GM13976 (cell line): ENCODE results near the gene PRKAR2B.

Source experiments
- DNase-seq: peaks from one replicate; pipeline ENCODE4 v3.0.0; 2012; ENCODE audit warnings: low spot score
- in situ Hi-C: fragments of 300-500 bp; cut with MboI; formaldehyde crosslinking; loops from one replicate; pipeline ENCODE4 v1.12.0; 2022; ENCODE audit warnings: low sequenced_read_pairs, mixed read lengths, inconsistent platforms; ENCODE audit not compliant: unreplicated experiment
- TF ChIP-seq, protein P1 (sequence below): IDR thresholded peaks from 2 replicates; pipeline ENCODE4 v1.5.1; 2012; ENCODE audit warnings: borderline replicate concordance, mild to moderate bottlenecking; ENCODE audit not compliant: insufficient read depth; ENCODE audit errors: extremely low read depth, missing control alignments, control extremely low read depth

PRKAR2B gene

DNA sequence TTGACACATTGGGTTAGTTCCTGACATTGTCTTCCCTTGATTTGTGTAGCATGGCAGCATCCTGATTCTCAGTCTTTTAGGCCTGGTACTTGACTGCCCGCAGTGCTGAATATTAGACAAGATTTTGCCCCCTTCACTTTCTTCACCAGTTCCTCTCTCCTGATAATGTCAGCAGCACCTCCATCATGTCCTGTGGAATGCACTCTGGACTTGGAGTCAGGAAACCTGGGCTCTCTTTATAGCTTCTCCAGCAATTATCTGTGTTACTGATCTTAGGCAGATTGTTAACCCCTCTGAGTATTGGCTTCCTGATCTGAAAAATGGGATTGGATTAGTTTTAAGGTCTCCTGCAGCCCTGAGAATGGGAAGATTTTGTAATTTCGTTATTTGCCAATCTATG lies 143.3 kb downstream of the PRKAR2B start:
- no peak for DNase-seq
- TF ChIP-seq, protein P1, sequence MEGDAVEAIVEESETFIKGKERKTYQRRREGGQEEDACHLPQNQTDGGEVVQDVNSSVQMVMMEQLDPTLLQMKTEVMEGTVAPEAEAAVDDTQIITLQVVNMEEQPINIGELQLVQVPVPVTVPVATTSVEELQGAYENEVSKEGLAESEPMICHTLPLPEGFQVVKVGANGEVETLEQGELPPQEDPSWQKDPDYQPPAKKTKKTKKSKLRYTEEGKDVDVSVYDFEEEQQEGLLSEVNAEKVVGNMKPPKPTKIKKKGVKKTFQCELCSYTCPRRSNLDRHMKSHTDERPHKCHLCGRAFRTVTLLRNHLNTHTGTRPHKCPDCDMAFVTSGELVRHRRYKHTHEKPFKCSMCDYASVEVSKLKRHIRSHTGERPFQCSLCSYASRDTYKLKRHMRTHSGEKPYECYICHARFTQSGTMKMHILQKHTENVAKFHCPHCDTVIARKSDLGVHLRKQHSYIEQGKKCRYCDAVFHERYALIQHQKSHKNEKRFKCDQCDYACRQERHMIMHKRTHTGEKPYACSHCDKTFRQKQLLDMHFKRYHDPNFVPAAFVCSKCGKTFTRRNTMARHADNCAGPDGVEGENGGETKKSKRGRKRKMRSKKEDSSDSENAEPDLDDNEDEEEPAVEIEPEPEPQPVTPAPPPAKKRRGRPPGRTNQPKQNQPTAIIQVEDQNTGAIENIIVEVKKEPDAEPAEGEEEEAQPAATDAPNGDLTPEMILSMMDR = no peak
- in situ Hi-C loops = no loop called here

GRCh38 chr7:107190090-107190489 lies 145.6 kb downstream of the PRKAR2B start:
- in situ Hi-C loops = no loop called here
- TF ChIP-seq, protein P1 = no peak

DNA sequence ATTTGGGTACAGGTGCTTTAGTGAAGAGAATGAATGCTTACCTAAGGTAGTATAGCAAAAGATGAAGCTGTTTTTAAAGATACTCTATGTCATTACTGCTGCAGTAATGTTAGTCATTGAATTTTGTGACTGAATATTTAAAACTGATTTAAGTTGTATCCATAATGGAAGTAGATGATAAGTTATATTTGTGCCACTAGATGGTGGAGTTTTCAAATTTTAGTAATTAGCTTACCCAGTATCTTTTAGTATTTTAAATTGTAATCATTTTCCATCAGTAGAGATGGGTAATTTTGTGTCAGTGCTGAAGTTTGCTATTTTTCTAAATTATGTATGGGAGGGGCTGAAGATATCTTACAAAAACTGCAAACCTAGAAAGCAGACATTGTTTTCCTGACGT lies 149.5 kb downstream of the PRKAR2B start:
- no peak for DNase-seq
- TF ChIP-seq, protein P1 = no peak
- in situ Hi-C loops = no loop called here

More at GRCh38 chr7:107190090-107190489, 145.6 kb downstream of the PRKAR2B start:
- no peak for DNase-seq

DNA sequence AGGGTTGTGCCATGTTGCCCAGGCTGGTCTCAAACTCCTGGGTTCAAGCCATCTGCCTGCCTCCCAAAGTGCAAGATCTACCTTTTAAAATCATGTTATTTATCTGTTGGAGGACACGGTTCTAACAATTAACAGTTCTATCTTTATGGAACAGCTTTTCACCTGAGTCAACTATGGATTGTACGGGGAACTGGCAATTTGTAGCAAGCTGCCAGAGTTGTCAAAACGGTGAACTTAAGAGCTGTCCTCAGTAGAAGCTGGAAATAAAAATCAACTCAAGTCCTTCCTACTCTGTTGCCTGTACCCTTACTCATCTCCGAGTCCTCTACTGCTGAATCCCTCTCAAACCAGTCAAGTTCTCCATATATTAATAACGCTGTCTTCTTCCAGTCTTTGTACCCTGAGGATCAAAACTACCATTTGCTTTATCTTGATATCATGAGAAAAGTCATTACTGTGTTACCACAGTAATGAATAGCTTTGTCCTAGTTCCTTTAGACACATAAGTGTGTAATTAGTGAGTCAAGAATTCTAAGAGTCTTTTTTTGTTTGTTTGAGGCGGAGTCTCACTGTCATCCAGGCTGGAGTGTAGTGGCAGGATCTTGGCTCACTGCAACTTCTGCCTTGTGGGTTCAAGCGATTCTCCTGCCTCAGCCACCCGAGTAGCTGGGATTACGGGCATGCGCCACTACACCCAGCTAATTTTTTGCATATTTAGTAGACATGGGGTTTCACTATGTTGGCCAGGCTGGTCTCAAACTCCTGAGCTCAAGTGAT lies 152.5 kb downstream of the PRKAR2B start:
- TF ChIP-seq, protein P1 = no peak
- in situ Hi-C loops = no loop called here
- DNase-seq = no peak

DNA sequence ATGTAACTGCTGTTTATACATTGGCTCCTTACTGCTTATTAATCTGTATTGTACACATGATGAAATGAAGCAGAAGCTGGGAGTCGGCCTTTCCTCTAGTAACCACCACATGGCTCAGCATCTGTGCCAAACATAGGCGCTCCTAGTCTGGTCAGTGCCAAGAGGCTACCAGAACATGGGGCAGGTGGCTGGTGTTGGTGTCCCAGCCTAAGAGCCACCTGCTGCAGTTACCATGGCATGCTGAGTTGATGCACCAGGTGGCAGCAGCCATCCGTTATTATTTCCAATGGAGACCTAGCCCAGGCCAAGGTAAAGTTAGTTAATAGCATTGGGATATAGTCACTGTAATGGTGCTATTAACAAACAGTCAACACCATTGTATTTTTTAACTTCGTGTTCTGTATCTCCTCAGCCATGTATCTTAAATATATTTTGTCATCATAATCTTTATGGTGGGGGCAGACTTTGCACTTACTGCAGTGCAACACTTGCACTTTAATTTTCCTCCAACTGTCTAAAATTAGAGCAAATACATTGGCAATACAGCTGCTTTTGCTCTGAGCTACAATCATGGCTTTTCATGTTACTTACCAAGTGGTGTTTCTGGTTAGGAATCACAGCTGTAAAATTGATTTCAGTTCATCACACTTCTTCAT lies 157.4 kb downstream of the PRKAR2B start:
- TF ChIP-seq, protein P1 = peak; percentile 41
- in situ Hi-C loops = loop anchor here (10.0 kb wide), 1 partner anchor 523 kb away; no protein-coding TSS in a partner anchor
- peak; percentile 46 for DNase-seq

DNA sequence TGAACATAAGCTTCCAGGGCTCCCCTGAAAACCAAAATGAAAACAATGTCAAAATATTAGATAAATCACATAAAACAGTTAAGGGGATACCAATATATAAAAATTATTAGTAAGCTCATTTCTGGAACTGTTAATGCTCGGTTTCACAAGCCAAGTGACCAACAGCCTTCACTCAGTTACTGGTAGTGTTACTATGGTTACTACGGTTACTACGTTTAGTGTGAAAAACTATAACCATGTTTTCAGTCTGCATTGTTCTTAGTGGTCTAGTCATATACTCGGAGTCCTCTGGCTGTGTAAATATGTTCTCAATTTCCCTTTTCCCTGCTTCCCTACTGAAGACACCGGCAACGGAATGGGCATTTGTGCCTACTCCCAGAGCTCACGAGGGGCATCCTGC lies 159.1 kb downstream of the PRKAR2B start:
- no peak for DNase-seq
- TF ChIP-seq, protein P1 = no peak
- in situ Hi-C loops = loop anchor here (10.0 kb wide), 1 partner anchor 521 kb away; no protein-coding TSS in a partner anchor
